Measurements from ENCODE around the gene NUDT14. TPM values are rescaled to one million over a fixed set of nuclear protein-coding genes. Genes with fewer than 3 reads are reported as not detected.

The NUDT14 gene
- 10 to 100 TPM in 2 of 6 donors, 1 to 10 TPM in 4; 4.4 to 20.6 (median 9.1) TPM for polyA plus RNA-seq (ENCODE audit: low read depth in 6 of 6)

GRCh38 chr14:105180592-105181548, at the start of gene NUDT14:
Gene NUDT14 (minus strand): TSS chr14:105181312. CDS start chr14:105181209, 103 bp downstream.
- Mint-ChIP-seq H3K36me3 (no peaks in the 10 kb centered on the region), H3K9me3 (no peaks in the 10 kb centered on the region), H3K4me3 (peak within 1 kb of the TSS; percentile 65 to 88 (median 78)), H3K27me3 (peaks cover 0 to 31% (median 12%) of the 10 kb centered on the region in 3 donors), H3K4me1 (peaks cover 0 to 16% (median 7%) of the 10 kb centered on the region in 3 donors), H3K27ac (peak within 1 kb of the TSS in 3 of 6 donors; percentile 37 to 76 (median 69))
- ATAC-seq (ENCODE audit: low read depth in 2 of 2) (peak; percentile 81 to 87), DNase-seq (peak; percentile 77)

GRCh38 chr14:105229099-105229655, 48.1 kb upstream of the NUDT14 start:
- no peaks in the 10 kb centered on the region for H3K27me3 Mint-ChIP-seq
- peaks cover 0 to 2% (median 0%) of the 10 kb centered on the region in 3 donors for H3K4me1 Mint-ChIP-seq
- H3K9me3 Mint-ChIP-seq: no peaks in the 10 kb centered on the region
- H3K27ac Mint-ChIP-seq: no peak overlapping the region
- no peaks in the 10 kb centered on the region for H3K36me3 Mint-ChIP-seq
- no peak overlapping the region for H3K4me3 Mint-ChIP-seq
- no peak for ATAC-seq (ENCODE audit: low read depth in 2 of 2)
- no peak for DNase-seq

- Mint-ChIP-seq H3K27ac (no peak overlapping the region), H3K36me3 (peaks cover 0 to 3% of the 10 kb centered on the region in 2 donors), H3K4me3 (no peak overlapping the region), H3K9me3 (no peaks in the 10 kb centered on the region), H3K4me1 (peaks cover 0 to 2% (median 0%) of the 10 kb centered on the region in 3 donors), H3K27me3 (no peaks in the 10 kb centered on the region)
- DNase-seq: no peak
- ATAC-seq (ENCODE audit: low read depth in 2 of 2): no peak
Measured at GRCh38 chr14:105228562-105228961, 47.5 kb upstream of the NUDT14 start.

- H3K27ac Mint-ChIP-seq: peak overlapping the region in 1 of 6 donors; percentile 15
Measured at GRCh38 chr14:105227346-105227745, 46.2 kb upstream of the NUDT14 start.

GRCh38 chr14:105226198-105226597, 45.1 kb upstream of the NUDT14 start:
- DNase-seq (no peak), ATAC-seq (ENCODE audit: low read depth in 2 of 2) (no peak)
- Mint-ChIP-seq H3K27me3 (no peaks in the 10 kb centered on the region), H3K36me3 (peaks cover 7 to 17% of the 10 kb centered on the region in 2 donors), H3K9me3 (no peaks in the 10 kb centered on the region), H3K27ac (no peak overlapping the region), H3K4me3 (no peak overlapping the region), H3K4me1 (peaks cover 0 to 2% (median 0%) of the 10 kb centered on the region in 3 donors)

More at GRCh38 chr14:105227346-105227745, 46.2 kb upstream of the NUDT14 start:
- Mint-ChIP-seq H3K36me3 (peaks cover 1 to 10% of the 10 kb centered on the region in 2 donors), H3K4me3 (no peak overlapping the region), H3K27me3 (no peaks in the 10 kb centered on the region), H3K4me1 (peaks cover 0 to 2% (median 0%) of the 10 kb centered on the region in 3 donors), H3K9me3 (no peaks in the 10 kb centered on the region)
- DNase-seq: no peak
- ATAC-seq (ENCODE audit: low read depth in 2 of 2): no peak

- H3K36me3 Mint-ChIP-seq: peaks cover 7 to 17% of the 10 kb centered on the region in 2 donors
- H3K27me3 Mint-ChIP-seq: no peaks in the 10 kb centered on the region
- peaks cover 0 to 2% (median 0%) of the 10 kb centered on the region in 3 donors for H3K4me1 Mint-ChIP-seq
- H3K9me3 Mint-ChIP-seq: no peaks in the 10 kb centered on the region
- H3K4me3 Mint-ChIP-seq: no peak overlapping the region
- ATAC-seq (ENCODE audit: low read depth in 2 of 2) (no peak), DNase-seq (no peak)
- H3K27ac Mint-ChIP-seq: peak overlapping the region in 2 of 6 donors; percentile 47 to 77
Measured at GRCh38 chr14:105224845-105225570, 43.9 kb upstream of the NUDT14 start.

GRCh38 chr14:105223770-105224544, 42.8 kb upstream of the NUDT14 start:
- Mint-ChIP-seq H3K27ac (peak overlapping the region in 1 of 6 donors; percentile 42), H3K27me3 (no peaks in the 10 kb centered on the region), H3K9me3 (no peaks in the 10 kb centered on the region), H3K36me3 (peaks cover 10 to 17% of the 10 kb centered on the region in 2 donors), H3K4me1 (peaks cover 0 to 1% (median 0%) of the 10 kb centered on the region in 3 donors), H3K4me3 (no peak overlapping the region)
- ATAC-seq (ENCODE audit: low read depth in 2 of 2) (no peak), DNase-seq (no peak)

- no peak overlapping the region for H3K4me3 Mint-ChIP-seq
- no peaks in the 10 kb centered on the region for H3K4me1 Mint-ChIP-seq
- no peaks in the 10 kb centered on the region for H3K27me3 Mint-ChIP-seq
- DNase-seq: no peak
- peak overlapping the region in 1 of 6 donors; percentile 33 for H3K27ac Mint-ChIP-seq
- no peaks in the 10 kb centered on the region for H3K9me3 Mint-ChIP-seq
- peaks cover 17% of the 10 kb centered on the region in 2 donors for H3K36me3 Mint-ChIP-seq
- ATAC-seq (ENCODE audit: low read depth in 2 of 2): no peak
Measured at GRCh38 chr14:105223260-105223659, 42.1 kb upstream of the NUDT14 start.

- Mint-ChIP-seq H3K4me1 (no peaks in the 10 kb centered on the region), H3K9me3 (no peaks in the 10 kb centered on the region), H3K4me3 (no peak overlapping the region), H3K27ac (no peak overlapping the region), H3K36me3 (peaks cover 17 to 19% of the 10 kb centered on the region in 2 donors), H3K27me3 (no peaks in the 10 kb centered on the region)
- ATAC-seq (ENCODE audit: low read depth in 2 of 2) (no peak), DNase-seq (no peak)
Measured at GRCh38 chr14:105221598-105222178, 40.6 kb upstream of the NUDT14 start.

- no peak for DNase-seq
- Mint-ChIP-seq H3K4me3 (no peak overlapping the region), H3K9me3 (no peaks in the 10 kb centered on the region), H3K27me3 (no peaks in the 10 kb centered on the region), H3K36me3 (peaks cover 17 to 19% of the 10 kb centered on the region in 2 donors), H3K27ac (no peak overlapping the region), H3K4me1 (no peaks in the 10 kb centered on the region)
- ATAC-seq (ENCODE audit: low read depth in 2 of 2): no peak
Measured at GRCh38 chr14:105220699-105221597, 39.8 kb upstream of the NUDT14 start.

GRCh38 chr14:105219753-105220152, 38.6 kb upstream of the NUDT14 start:
- DNase-seq (no peak), ATAC-seq (ENCODE audit: low read depth in 2 of 2) (no peak)
- no peak overlapping the region for H3K27ac Mint-ChIP-seq
- peaks cover 2 to 8% (median 6%) of the 10 kb centered on the region in 3 donors for H3K4me1 Mint-ChIP-seq
- H3K4me3 Mint-ChIP-seq: no peak overlapping the region
- H3K27me3 Mint-ChIP-seq: no peaks in the 10 kb centered on the region
- peaks cover 17 to 19% of the 10 kb centered on the region in 2 donors for H3K36me3 Mint-ChIP-seq
- H3K9me3 Mint-ChIP-seq: no peaks in the 10 kb centered on the region

Measured in naive B cell (primary cell).